HG03575 (cell line): ENCODE results near the gene ATP6V1C2.

Experiments used
- ATAC-seq: cut with Tn5 transposase; IDR thresholded peaks from one replicate; pipeline ENCODE4 v1.9.1; 2021; ENCODE audit not compliant: unreplicated experiment, insufficient number of reproducible peaks, low FRiP score; ENCODE audit errors: extremely low read depth

ATP6V1C2 gene

GRCh38 chr2:10826026-10826425, 104.6 kb downstream of the ATP6V1C2 start:
- no peak for ATAC-seq

GRCh38 chr2:10826625-10827024, 105.2 kb downstream of the ATP6V1C2 start:
- ATAC-seq: no peak

GRCh38 chr2:10828346-10828745, 106.9 kb downstream of the ATP6V1C2 start:
- no peak for ATAC-seq

- no peak for ATAC-seq
Observed at GRCh38 chr2:10829299-10829698, 107.9 kb downstream of the ATP6V1C2 start.

GRCh38 chr2:10830203-10830602, 108.8 kb downstream of the ATP6V1C2 start:
- ATAC-seq: no peak

- no peak for ATAC-seq
Observed at GRCh38 chr2:10830641-10831399, 109.4 kb downstream of the ATP6V1C2 start.

- ATAC-seq: no peak
Observed at GRCh38 chr2:10831400-10831985, 110.1 kb downstream of the ATP6V1C2 start.

GRCh38 chr2:10832203-10832936, 110.9 kb downstream of the ATP6V1C2 start:
- no peak for ATAC-seq

GRCh38 chr2:10833021-10833420, 111.6 kb downstream of the ATP6V1C2 start:
- ATAC-seq: no peak

GRCh38 chr2:10834068-10834655, 112.7 kb downstream of the ATP6V1C2 start:
- no peak for ATAC-seq
